Endothelial cell (in vitro differentiated cells): ENCODE measurements around the gene MEIG1. TPM values are rescaled to one million over a fixed set of nuclear protein-coding genes. Genes with fewer than 3 reads are reported as not detected.
"Not testable (repeated sequence)": the region's sequence is repeated elsewhere in the genome, so short reads cannot be mapped to it uniquely, and the experiment has no call there.

Experiments used
- DNase-seq: peaks from one replicate; pipeline ENCODE4 v3.0.0; 2021; ENCODE audit warnings: low spot score
- H3K27ac Mint-ChIP-seq: one replicate; pipeline ENCODE4 v1.8.0; 2021; ENCODE audit warnings: mixed read lengths, inconsistent platforms; ENCODE audit not compliant: unreplicated experiment
- H3K27me3 Mint-ChIP-seq: one replicate; pipeline ENCODE4 v1.8.0; 2021; ENCODE audit warnings: mild to moderate bottlenecking, moderate library complexity, mixed read lengths, inconsistent platforms; ENCODE audit not compliant: unreplicated experiment
- H3K36me3 Mint-ChIP-seq: one replicate; pipeline ENCODE4 v1.8.0; 2021; ENCODE audit warnings: mild to moderate bottlenecking, low read depth, mixed read lengths, inconsistent platforms; ENCODE audit not compliant: unreplicated experiment
- H3K4me1 Mint-ChIP-seq: one replicate; pipeline ENCODE4 v1.8.0; 2021; ENCODE audit warnings: mild to moderate bottlenecking, mixed read lengths, inconsistent platforms; ENCODE audit not compliant: unreplicated experiment
- H3K4me3 Mint-ChIP-seq: one replicate; pipeline ENCODE4 v1.8.0; 2021; ENCODE audit warnings: mild to moderate bottlenecking, mixed read lengths, inconsistent platforms; ENCODE audit not compliant: unreplicated experiment
- H3K9me3 Mint-ChIP-seq: one replicate; pipeline ENCODE4 v1.8.0; 2021; ENCODE audit warnings: mixed read lengths, inconsistent platforms; ENCODE audit not compliant: unreplicated experiment
- total RNA-seq: library from RNA; stranded (reverse); fragmentation: NEBNext Ultra II Directional; extraction: Animal tissue kit (Norgen Biotek cat#: 25700); gene quantifications from one replicate; pipeline ENCODE4 v1.2.1, GENCODE V29; 2021; ENCODE audit not compliant: unreplicated experiment
- TF ChIP-seq, protein P1 (sequence below): fragments of 200-600 bp; sonication (generic); IDR thresholded peaks from one replicate; pipeline ENCODE4 v1.5.0; 2021; ENCODE audit warnings: antibody characterized with exemption; ENCODE audit not compliant: unreplicated experiment

MEIG1 gene
- total RNA-seq, 1 donor from 2014 or later = 0.80 TPM

DNA sequence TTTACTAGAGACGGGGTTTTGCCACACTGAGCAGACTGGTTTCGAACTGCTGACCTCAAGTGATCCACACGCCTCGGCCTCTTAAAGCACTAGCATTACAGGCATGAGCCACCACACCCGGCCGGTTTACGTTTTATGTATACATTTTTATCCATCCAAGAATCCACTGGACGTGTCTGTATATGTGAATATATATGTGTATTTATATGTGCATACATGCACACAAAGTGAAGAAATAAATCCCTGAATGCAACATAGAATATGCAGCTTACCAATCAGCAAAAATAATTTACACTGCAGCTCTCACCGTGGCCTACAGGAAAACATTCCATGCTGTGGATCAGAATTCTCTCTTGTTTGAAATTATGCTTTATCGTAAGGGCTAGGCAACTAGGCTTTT is 28.6 kb upstream of the MEIG1 start:
- H3K27ac Mint-ChIP-seq = no peak overlapping the region
- H3K4me3 Mint-ChIP-seq = no peak overlapping the region
- no peak for DNase-seq
- TF ChIP-seq, protein P1, sequence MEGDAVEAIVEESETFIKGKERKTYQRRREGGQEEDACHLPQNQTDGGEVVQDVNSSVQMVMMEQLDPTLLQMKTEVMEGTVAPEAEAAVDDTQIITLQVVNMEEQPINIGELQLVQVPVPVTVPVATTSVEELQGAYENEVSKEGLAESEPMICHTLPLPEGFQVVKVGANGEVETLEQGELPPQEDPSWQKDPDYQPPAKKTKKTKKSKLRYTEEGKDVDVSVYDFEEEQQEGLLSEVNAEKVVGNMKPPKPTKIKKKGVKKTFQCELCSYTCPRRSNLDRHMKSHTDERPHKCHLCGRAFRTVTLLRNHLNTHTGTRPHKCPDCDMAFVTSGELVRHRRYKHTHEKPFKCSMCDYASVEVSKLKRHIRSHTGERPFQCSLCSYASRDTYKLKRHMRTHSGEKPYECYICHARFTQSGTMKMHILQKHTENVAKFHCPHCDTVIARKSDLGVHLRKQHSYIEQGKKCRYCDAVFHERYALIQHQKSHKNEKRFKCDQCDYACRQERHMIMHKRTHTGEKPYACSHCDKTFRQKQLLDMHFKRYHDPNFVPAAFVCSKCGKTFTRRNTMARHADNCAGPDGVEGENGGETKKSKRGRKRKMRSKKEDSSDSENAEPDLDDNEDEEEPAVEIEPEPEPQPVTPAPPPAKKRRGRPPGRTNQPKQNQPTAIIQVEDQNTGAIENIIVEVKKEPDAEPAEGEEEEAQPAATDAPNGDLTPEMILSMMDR = no peak
- H3K36me3 Mint-ChIP-seq = peaks cover 30% of the 10 kb centered on the region
- no peaks in the 10 kb centered on the region for H3K4me1 Mint-ChIP-seq
- no peaks in the 10 kb centered on the region for H3K9me3 Mint-ChIP-seq
- H3K27me3 Mint-ChIP-seq = no peaks in the 10 kb centered on the region

DNA sequence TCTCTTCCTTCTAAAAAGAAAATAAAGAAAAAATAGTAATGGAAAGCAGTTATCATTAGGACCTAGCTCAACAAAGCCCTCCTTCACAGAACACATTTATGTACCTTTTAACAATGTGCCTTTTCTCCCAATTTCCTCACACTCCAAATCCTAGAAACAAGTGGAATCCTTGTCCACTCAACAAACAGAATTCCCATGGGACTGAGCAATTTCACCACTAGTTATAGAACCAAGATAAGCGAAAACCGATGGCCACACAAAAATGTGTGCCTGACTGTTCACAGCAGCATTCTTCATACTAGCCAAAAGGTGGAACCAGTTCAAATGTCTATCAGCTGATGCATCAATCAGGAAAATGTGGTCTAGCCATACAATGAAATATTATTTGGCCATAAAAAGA is 22.6 kb upstream of the MEIG1 start:
- no peak overlapping the region for H3K4me3 Mint-ChIP-seq
- peaks cover 21% of the 10 kb centered on the region for H3K36me3 Mint-ChIP-seq
- no peaks in the 10 kb centered on the region for H3K27me3 Mint-ChIP-seq
- H3K4me1 Mint-ChIP-seq = peaks cover 3% of the 10 kb centered on the region
- H3K27ac Mint-ChIP-seq = no peak overlapping the region
- TF ChIP-seq, protein P1 = no peak
- H3K9me3 Mint-ChIP-seq = no peaks in the 10 kb centered on the region
- no peak for DNase-seq

- not testable (repeated sequence) for H3K9me3 Mint-ChIP-seq, H3K27ac Mint-ChIP-seq, DNase-seq, H3K36me3 Mint-ChIP-seq, H3K27me3 Mint-ChIP-seq, H3K4me3 Mint-ChIP-seq
- H3K4me1 Mint-ChIP-seq = peaks cover 15% of the 10 kb centered on the region
Measured at GRCh38 chr10:14938971-14939370, 20.2 kb upstream of the MEIG1 start.

GRCh38 chr10:14942147-14942949 is 16.8 kb upstream of the MEIG1 start:
- not testable (repeated sequence) for H3K27me3 Mint-ChIP-seq, DNase-seq, H3K4me3 Mint-ChIP-seq, H3K36me3 Mint-ChIP-seq, H3K9me3 Mint-ChIP-seq
- Mint-ChIP-seq H3K4me1 (peaks cover 15% of the 10 kb centered on the region), H3K27ac (peak overlapping the region; percentile 88)

- peaks cover 15% of the 10 kb centered on the region for H3K4me1 Mint-ChIP-seq
- not testable (repeated sequence) for H3K27ac Mint-ChIP-seq, DNase-seq, H3K27me3 Mint-ChIP-seq, H3K36me3 Mint-ChIP-seq, H3K9me3 Mint-ChIP-seq, H3K4me3 Mint-ChIP-seq
Measured at GRCh38 chr10:14942950-14943338, 16.2 kb upstream of the MEIG1 start.

DNA sequence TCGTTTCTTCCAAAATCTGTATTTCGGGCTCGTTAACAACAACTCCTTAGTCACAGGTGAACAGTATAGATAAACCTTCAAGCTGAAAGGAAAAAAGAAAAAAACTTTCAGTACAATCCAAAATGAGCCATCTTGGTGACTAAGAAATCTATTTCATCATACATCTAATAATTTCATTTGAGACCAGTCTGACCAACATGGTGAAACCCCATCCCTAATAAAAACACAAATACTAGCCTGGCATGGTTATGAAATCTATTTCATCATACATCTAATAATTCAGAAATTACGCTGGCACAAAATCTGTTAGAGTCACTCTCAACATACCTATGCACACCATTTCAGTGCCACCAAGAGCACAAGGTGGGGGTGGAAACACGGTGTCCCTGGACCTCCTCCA is 14.1 kb upstream of the MEIG1 start:
- Mint-ChIP-seq H3K27ac (no peak overlapping the region), H3K27me3 (peaks cover 3% of the 10 kb centered on the region), H3K4me3 (no peak overlapping the region), H3K9me3 (no peaks in the 10 kb centered on the region), H3K4me1 (peaks cover 15% of the 10 kb centered on the region), H3K36me3 (peaks cover 6% of the 10 kb centered on the region)
- DNase-seq = no peak
- TF ChIP-seq, protein P1 = no peak
